SJCRH30 (cell line): ENCODE data around the gene SLC35B2. TPM values are rescaled to one million over a fixed set of nuclear protein-coding genes. Genes with fewer than 3 reads are reported as not detected.

ENCODE experiments used
- DNase-seq, 2 experiments: peaks; one replicate each; pipeline ENCODE4 v3.0.0-alpha.2; 2015 to 2020
- H3K27ac ChIP-seq: fragments of 250-450 bp; sonication (Bioruptor Pico); 2 replicates; pipeline ENCODE4 v1.5.1; 2020; ENCODE audit warnings: mild to moderate bottlenecking, moderate library complexity
- H3K27me3 ChIP-seq: fragments of 250-450 bp; sonication (Bioruptor Pico); 2 replicates; pipeline ENCODE4 v1.5.1; 2020; ENCODE audit warnings: mild to moderate bottlenecking, moderate library complexity
- H3K36me3 ChIP-seq: fragments of 250-450 bp; sonication (Bioruptor Pico); 2 replicates; pipeline ENCODE4 v1.5.1; 2020; ENCODE audit warnings: mild to moderate bottlenecking, moderate library complexity
- H3K4me1 ChIP-seq: fragments of 250-450 bp; sonication (Bioruptor Pico); 2 replicates; pipeline ENCODE4 v1.5.1; 2020; ENCODE audit warnings: mild to moderate bottlenecking, moderate library complexity
- H3K4me3 ChIP-seq: fragments of 250-450 bp; sonication (Bioruptor Pico); 2 replicates; pipeline ENCODE4 v1.5.1; 2020; ENCODE audit warnings: mild to moderate bottlenecking, moderate library complexity
- H3K9me3 ChIP-seq: fragments of 250-450 bp; sonication (Bioruptor Pico); replicated peaks from 2 replicates; pipeline ENCODE4 v1.5.1; 2020; ENCODE audit warnings: mild to moderate bottlenecking, moderate library complexity
- total RNA-seq: library from RNA; depleted of rRNA; stranded (reverse); fragments of >200 nt; shearing (Covaris generic); gene quantifications from 2 replicates; pipeline ENCODE4 v1.2.3, GENCODE V29; 2014; rRNA removed

Gene SLC35B2
- 27.8 and 28.5 TPM in 2 replicates for total RNA-seq

GRCh38 chr6:44257025-44257752 is at the start of gene SLC35B2:
TSS of gene SLC35B2 (minus strand) at chr6:44257528. CDS start at chr6:44257410, 118 bp downstream.
- peak within 1 kb of the TSS; percentile 84 for H3K4me3 ChIP-seq
- H3K27me3 ChIP-seq: no peaks in the 10 kb centered on the region
- peaks cover 35% of the 10 kb centered on the region for H3K36me3 ChIP-seq
- H3K9me3 ChIP-seq: no peaks in the 10 kb centered on the region
- peak; percentile 82 to 84 for DNase-seq
- H3K27ac ChIP-seq: peak within 1 kb of the TSS; percentile 79
- H3K4me1 ChIP-seq: peaks cover 7% of the 10 kb centered on the region

- no peak for DNase-seq
- H3K4me3 ChIP-seq: no peak overlapping the region
- H3K27ac ChIP-seq: no peak overlapping the region
- no peaks in the 10 kb centered on the region for H3K4me1 ChIP-seq
- H3K36me3 ChIP-seq: peaks cover 63% of the 10 kb centered on the region
- no peaks in the 10 kb centered on the region for H3K27me3 ChIP-seq
- H3K9me3 ChIP-seq: no peaks in the 10 kb centered on the region
Measured at GRCh38 chr6:44306710-44307109, 49.4 kb upstream of the SLC35B2 start.

GRCh38 chr6:44305200-44305725 is 47.9 kb upstream of the SLC35B2 start:
- Histone ChIP-seq H3K36me3 (peaks cover 69% of the 10 kb centered on the region), H3K4me1 (no peaks in the 10 kb centered on the region), H3K27ac (no peak overlapping the region), H3K9me3 (no peaks in the 10 kb centered on the region), H3K4me3 (no peak overlapping the region), H3K27me3 (no peaks in the 10 kb centered on the region)
- no peak for DNase-seq

GRCh38 chr6:44304282-44305199 is 47.2 kb upstream of the SLC35B2 start:
- peak; percentile 35 to 59 for DNase-seq
- no peak overlapping the region for H3K27ac ChIP-seq
- no peak overlapping the region for H3K4me3 ChIP-seq
- peaks cover 65% of the 10 kb centered on the region for H3K36me3 ChIP-seq
- no peaks in the 10 kb centered on the region for H3K27me3 ChIP-seq
- no peaks in the 10 kb centered on the region for H3K9me3 ChIP-seq
- no peaks in the 10 kb centered on the region for H3K4me1 ChIP-seq

GRCh38 chr6:44303842-44304241 is 46.5 kb upstream of the SLC35B2 start:
- Histone ChIP-seq H3K4me1 (no peaks in the 10 kb centered on the region), H3K4me3 (no peak overlapping the region), H3K36me3 (peaks cover 60% of the 10 kb centered on the region), H3K9me3 (no peaks in the 10 kb centered on the region), H3K27ac (no peak overlapping the region), H3K27me3 (no peaks in the 10 kb centered on the region)
- DNase-seq: no peak

- DNase-seq: no peak
- Histone ChIP-seq H3K27ac (no peak overlapping the region), H3K36me3 (peaks cover 51% of the 10 kb centered on the region), H3K4me1 (no peaks in the 10 kb centered on the region), H3K4me3 (no peak overlapping the region), H3K27me3 (no peaks in the 10 kb centered on the region), H3K9me3 (no peaks in the 10 kb centered on the region)
Measured at GRCh38 chr6:44302856-44303255, 45.5 kb upstream of the SLC35B2 start.

- no peak for DNase-seq
- peaks cover 51% of the 10 kb centered on the region for H3K36me3 ChIP-seq
- no peaks in the 10 kb centered on the region for H3K9me3 ChIP-seq
- no peak overlapping the region for H3K27ac ChIP-seq
- no peaks in the 10 kb centered on the region for H3K4me1 ChIP-seq
- H3K27me3 ChIP-seq: no peaks in the 10 kb centered on the region
- no peak overlapping the region for H3K4me3 ChIP-seq
Measured at GRCh38 chr6:44301782-44302564, 44.6 kb upstream of the SLC35B2 start.

GRCh38 chr6:44301106-44301505 is 43.8 kb upstream of the SLC35B2 start:
- Histone ChIP-seq H3K27ac (no peak overlapping the region), H3K27me3 (no peaks in the 10 kb centered on the region), H3K4me1 (no peaks in the 10 kb centered on the region), H3K9me3 (no peaks in the 10 kb centered on the region), H3K36me3 (peaks cover 47% of the 10 kb centered on the region), H3K4me3 (no peak overlapping the region)
- DNase-seq: no peak

GRCh38 chr6:44300292-44300823 is 43.0 kb upstream of the SLC35B2 start:
- H3K4me1 ChIP-seq: no peaks in the 10 kb centered on the region
- no peaks in the 10 kb centered on the region; the same call in 1 of the 2 replicates for H3K27me3 ChIP-seq
- no peak overlapping the region for H3K27ac ChIP-seq
- peaks cover 40% of the 10 kb centered on the region for H3K36me3 ChIP-seq
- H3K4me3 ChIP-seq: no peak overlapping the region
- no peaks in the 10 kb centered on the region for H3K9me3 ChIP-seq
- DNase-seq: no peak

- no peak overlapping the region for H3K4me3 ChIP-seq
- no peak for DNase-seq
- no peaks in the 10 kb centered on the region for H3K4me1 ChIP-seq
- no peak overlapping the region for H3K27ac ChIP-seq
- no peaks in the 10 kb centered on the region; the same call in 1 of the 2 replicates for H3K27me3 ChIP-seq
- peaks cover 29% of the 10 kb centered on the region for H3K36me3 ChIP-seq
- no peaks in the 10 kb centered on the region for H3K9me3 ChIP-seq
Measured at GRCh38 chr6:44298864-44299263, 41.5 kb upstream of the SLC35B2 start.

- Histone ChIP-seq H3K9me3 (no peaks in the 10 kb centered on the region), H3K4me3 (no peak overlapping the region)
Measured at GRCh38 chr6:44298055-44298803, 40.9 kb upstream of the SLC35B2 start.

GRCh38 chr6:44297063-44298038 is 40.0 kb upstream of the SLC35B2 start:
- Histone ChIP-seq H3K4me3 (no peak overlapping the region), H3K27ac (no peak overlapping the region), H3K9me3 (no peaks in the 10 kb centered on the region), H3K36me3 (peaks cover 14% of the 10 kb centered on the region), H3K27me3 (peaks cover under 1% of the 10 kb centered on the region; the same call in 1 of the 2 replicates), H3K4me1 (no peaks in the 10 kb centered on the region)
- no peak for DNase-seq

More at GRCh38 chr6:44298055-44298803, 40.9 kb upstream of the SLC35B2 start:
- Histone ChIP-seq H3K4me1 (no peaks in the 10 kb centered on the region), H3K27me3 (no peaks in the 10 kb centered on the region; the same call in 1 of the 2 replicates), H3K27ac (no peak overlapping the region), H3K36me3 (peaks cover 23% of the 10 kb centered on the region)
- DNase-seq: no peak
